Transverse colon (tissue), 4 donors: Measurements from ENCODE around the gene KASH5. TPM values are rescaled to one million over a fixed set of nuclear protein-coding genes. Genes with fewer than 3 reads are reported as not detected.

Experiments
- DNase-seq: peaks from one replicate; pipeline ENCODE4 v3.0.0-alpha.2; 2019
- H3K27ac ChIP-seq, 4 donors: fragments of 200-600 bp; sonication (generic); 2 replicates each; pipeline ENCODE4 v1.5.1; 2016 to 2018; ENCODE audit warnings: inconsistent platforms in 4 of 4
- H3K27me3 ChIP-seq: fragments of 200-600 bp; sonication (generic); 2 replicates; pipeline ENCODE4 v1.5.1; 2017; ENCODE audit warnings: inconsistent platforms
- H3K36me3 ChIP-seq, 4 donors: fragments of 200-600 bp; sonication (generic); 2 replicates each; pipeline ENCODE4 v1.5.1; 2017 to 2019; ENCODE audit warnings: inconsistent platforms in 4 of 4
- H3K4me1 ChIP-seq, 4 donors: fragments of 200-600 bp; sonication (generic); 2 replicates each; pipeline ENCODE4 v1.5.1; 2017 to 2020; ENCODE audit warnings: inconsistent platforms in 4 of 4
- H3K4me3 ChIP-seq, 4 donors: fragments of 200-600 bp; sonication (generic); 1 replicate in 1 of 4; 2 replicates in 3 of 4; pipeline versions ENCODE4 v1.5.1 to v1.6.1; 2017 to 2019; ENCODE audit warnings: inconsistent platforms in 4 of 4
- H3K9me3 ChIP-seq, 2 donors: fragments of 200-600 bp; sonication (generic); 2 replicates each; pipeline ENCODE4 v1.5.1; 2017 to 2019; ENCODE audit warnings: inconsistent platforms in 2 of 2
- CTCF ChIP-seq, 5 experiments: fragments of 200-600 bp in 3 of 5; fragments of 450-650 bp in 2 of 5; sonication (generic) in 3 of 5; IDR thresholded peaks; 1 replicate in 2 of 5; 2 replicates in 3 of 5; pipeline ENCODE4 v1.5.1; 2016 to 2017; ENCODE audit warnings: antibody characterized with exemption in 5 of 5, inconsistent platforms in 3 of 5, mild to moderate bottlenecking in 2 of 5, moderate library complexity in 1 of 5
- EP300 ChIP-seq: sonication (generic); formaldehyde crosslinking; IDR thresholded peaks from one replicate; pipeline ENCODE4 v1.6.1; 2017; ENCODE audit warnings: antibody characterized with exemption, low read depth
- POLR2A ChIP-seq: fragments of 450-650 bp; IDR thresholded peaks from one replicate; pipeline ENCODE4 v1.6.1; 2016; ENCODE audit warnings: antibody characterized with exemption, mild to moderate bottlenecking, moderate library complexity
- POLR2AphosphoS5 ChIP-seq, 3 donors: sonication (generic); formaldehyde crosslinking; IDR thresholded peaks; one replicate each; pipeline ENCODE4 v1.6.1; 2016; ENCODE audit warnings: antibody characterized with exemption in 3 of 3
- WGBS, 2 donors: methylation state at CpG; one replicate each; pipeline ENCODE4 v1.1.5; 2018; ENCODE audit warnings: low coverage in 1 of 2; 5-methylcytosine and 5-hydroxymethylcytosine counted together
- in situ Hi-C, 4 donors: fragments of 200-750 bp; cut with MboI; loops; one replicate each; pipeline versions ENCODE4 v1.15.0 to v1.15.1; 2017; ENCODE audit warnings: low sequenced_read_pairs in 3 of 4, low pct_ligation_motif_present in 1 of 4, low pct_unique_long_range_greater_than_20kb in 1 of 4
- intact Hi-C: fragments of 100-400 bp; cut with DNase I; formaldehyde crosslinking; loops from one replicate; pipeline ENCODE4 v1.15.1; 2023; ENCODE audit warnings: low total_unique reads
- total RNA-seq, 4 donors: library from RNA; depleted of rRNA; stranded (reverse); fragments of >200 nt; gene quantifications; one replicate each; pipeline ENCODE4 v1.1.0, GENCODE V29; 2016

The KASH5 gene
- total RNA-seq, 4 donors from 2014 or later = not detected

GRCh38 chr19:49340069-49340864 is 47.8 kb upstream of the KASH5 start:
- Histone ChIP-seq H3K4me1 (peaks cover 7 to 33% (median 24%) of the 10 kb centered on the region in 4 donors), H3K27ac (peak overlapping the region; percentile 72 to 90 (median 81)), H3K4me3 (peak overlapping the region; percentile 9 to 41 (median 20)), H3K27me3 (no peaks in the 10 kb centered on the region), H3K9me3 (no peaks in the 10 kb centered on the region), H3K36me3 (no peaks in the 10 kb centered on the region)
- in situ Hi-C loops = no loop called here
- intact Hi-C loops = no loop called here
- peak; percentile 75 for DNase-seq
- TF ChIP-seq POLR2AphosphoS5 (IDR thresholded peaks at IDR 0.05) (peak in 1 of 3 donors; percentile 17), EP300 (no peak)
- WGBS, 2 donors = 18 to 21% methylated on average over 26 to 36 of the region's 36 CpGs

GRCh38 chr19:49340865-49341718 is 47.0 kb upstream of the KASH5 start:
- H3K27me3 ChIP-seq = no peaks in the 10 kb centered on the region
- in situ Hi-C loops = no loop called here
- no peaks in the 10 kb centered on the region for H3K9me3 ChIP-seq
- peaks cover 7 to 33% (median 24%) of the 10 kb centered on the region in 4 donors for H3K4me1 ChIP-seq
- WGBS, 2 donors = 86 to 93% methylated on average over 5 to 11 of the region's 11 CpGs
- no peaks in the 10 kb centered on the region for H3K36me3 ChIP-seq
- H3K27ac ChIP-seq = peak overlapping the region; percentile 72 to 90 (median 81)
- intact Hi-C loops = no loop called here
- no peak for DNase-seq
- TF ChIP-seq CTCF (IDR thresholded peaks at IDR 0.05) = no peak
- no peak for TF ChIP-seq EP300
- no peak for TF ChIP-seq POLR2A
- no peak for TF ChIP-seq POLR2AphosphoS5 (IDR thresholded peaks at IDR 0.05)
- no peak overlapping the region for H3K4me3 ChIP-seq

- intact Hi-C loops (no loop called here), in situ Hi-C loops (no loop called here)
- 92% methylated on average over 11 of the region's 11 CpGs; no CpG with 5 or more reads in 1 of the 2 donors for WGBS, 2 donors
- peaks cover 7 to 33% (median 24%) of the 10 kb centered on the region in 4 donors for H3K4me1 ChIP-seq
- H3K9me3 ChIP-seq = no peaks in the 10 kb centered on the region
- H3K27ac ChIP-seq = no peak overlapping the region
- TF ChIP-seq POLR2A = no peak
- no peak for TF ChIP-seq EP300
- TF ChIP-seq CTCF (IDR thresholded peaks at IDR 0.05) = no peak
- no peak for TF ChIP-seq POLR2AphosphoS5 (IDR thresholded peaks at IDR 0.05)
- no peak overlapping the region for H3K4me3 ChIP-seq
- no peaks in the 10 kb centered on the region for H3K27me3 ChIP-seq
- peaks cover 0 to 4% (median 0%) of the 10 kb centered on the region in 4 donors for H3K36me3 ChIP-seq
- DNase-seq = peak; percentile 7
These were observed 45.7 kb upstream of the KASH5 start for GRCh38 chr19:49342291-49342721.

GRCh38 chr19:49343123-49343522 is 44.9 kb upstream of the KASH5 start:
- H3K9me3 ChIP-seq = no peaks in the 10 kb centered on the region
- peaks cover 7 to 28% (median 24%) of the 10 kb centered on the region in 4 donors for H3K4me1 ChIP-seq
- DNase-seq = peak; percentile 4
- no peaks in the 10 kb centered on the region for H3K27me3 ChIP-seq
- H3K4me3 ChIP-seq = no peak overlapping the region
- no peak overlapping the region for H3K27ac ChIP-seq
- intact Hi-C loops (no loop called here), in situ Hi-C loops (no loop called here)
- TF ChIP-seq CTCF (IDR thresholded peaks at IDR 0.05) = no peak
- peaks cover 0 to 4% (median 0%) of the 10 kb centered on the region in 4 donors for H3K36me3 ChIP-seq
- 80% methylated on average over 7 of the region's 7 CpGs; no CpG with 5 or more reads in 1 of the 2 donors for WGBS, 2 donors
